ENCODE data around the gene KIF19.

Gene KIF19

GRCh38 chr17:74340470-74341023 lies 14.5 kb downstream of the KIF19 start:
- no peak for DNase-seq (ENCODE audit: low read depth in 2 of 2, low spot score in 1 of 2)

- no peak for DNase-seq (ENCODE audit: low read depth in 2 of 2, low spot score in 1 of 2)
These were observed 16.2 kb downstream of the KIF19 start for GRCh38 chr17:74342224-74342623.

- no peak for DNase-seq (ENCODE audit: low read depth in 2 of 2, low spot score in 1 of 2)
These were observed 17.1 kb downstream of the KIF19 start for GRCh38 chr17:74343121-74343520.

GRCh38 chr17:74343526-74344284 lies 17.7 kb downstream of the KIF19 start:
- DNase-seq (ENCODE audit: low read depth in 2 of 2, low spot score in 1 of 2), result no peak

- no peak for DNase-seq (ENCODE audit: low read depth in 2 of 2, low spot score in 1 of 2)
These were observed 18.6 kb downstream of the KIF19 start for GRCh38 chr17:74344658-74345057.

- no peak for DNase-seq (ENCODE audit: low read depth in 2 of 2, low spot score in 1 of 2)
These were observed 19.6 kb downstream of the KIF19 start for GRCh38 chr17:74345433-74346241.

GRCh38 chr17:74347646-74348045 lies 21.6 kb downstream of the KIF19 start:
- no peak for DNase-seq (ENCODE audit: low read depth in 2 of 2, low spot score in 1 of 2)

GRCh38 chr17:74349120-74349519 lies 23.1 kb downstream of the KIF19 start:
- DNase-seq (ENCODE audit: low read depth in 2 of 2, low spot score in 1 of 2), result no peak

GRCh38 chr17:74350486-74350885 lies 24.5 kb downstream of the KIF19 start:
- no peak for DNase-seq (ENCODE audit: low read depth in 2 of 2, low spot score in 1 of 2)

GRCh38 chr17:74351552-74352210 lies 25.7 kb downstream of the KIF19 start:
- DNase-seq (ENCODE audit: low read depth in 2 of 2, low spot score in 1 of 2), result no peak

GRCh38 chr17:74353446-74354060 lies 27.5 kb downstream of the KIF19 start:
- no peak for DNase-seq (ENCODE audit: low read depth in 2 of 2, low spot score in 1 of 2)

- DNase-seq (ENCODE audit: low read depth in 2 of 2, low spot score in 1 of 2), result peak in 1 of 2 donors; percentile 13
These were observed 28.1 kb downstream of the KIF19 start for GRCh38 chr17:74354123-74354522.

GRCh38 chr17:74354561-74354960 lies 28.5 kb downstream of the KIF19 start:
- DNase-seq (ENCODE audit: low read depth in 2 of 2, low spot score in 1 of 2), result no peak

- no peak for DNase-seq (ENCODE audit: low read depth in 2 of 2, low spot score in 1 of 2)
These were observed 29.0 kb downstream of the KIF19 start for GRCh38 chr17:74355065-74355464.

- no peak for DNase-seq (ENCODE audit: low read depth in 2 of 2, low spot score in 1 of 2)
These were observed 30.8 kb downstream of the KIF19 start for GRCh38 chr17:74356646-74357465.

GRCh38 chr17:74357466-74357809 lies 31.4 kb downstream of the KIF19 start:
- DNase-seq (ENCODE audit: low read depth in 2 of 2, low spot score in 1 of 2), result no peak

GRCh38 chr17:74358697-74359096 lies 32.7 kb downstream of the KIF19 start:
- no peak for DNase-seq (ENCODE audit: low read depth in 2 of 2, low spot score in 1 of 2)

- DNase-seq (ENCODE audit: low read depth in 2 of 2, low spot score in 1 of 2), result no peak
These were observed 33.9 kb downstream of the KIF19 start for GRCh38 chr17:74359916-74360315.

- DNase-seq (ENCODE audit: low read depth in 2 of 2, low spot score in 1 of 2), result no peak
These were observed 34.8 kb downstream of the KIF19 start for GRCh38 chr17:74360899-74361229.

GRCh38 chr17:74361230-74362068 lies 35.4 kb downstream of the KIF19 start, which contains the start of gene BTBD17:
Gene BTBD17 (minus strand): TSS chr17:74361868. CDS start chr17:74361819, 49 bp downstream.
- DNase-seq (ENCODE audit: low read depth in 2 of 2, low spot score in 1 of 2), result no peak

Measured in stimulated activated CD8-positive, alpha-beta memory T cell treated with anti-CD3 and anti-CD28 coated beads, Interleukin-4, amount 100 ng/mL, for 4 hours (primary cell).